IPS-18c (cell line): ENCODE results near the gene AMD1.

Experiments
- H3K4me3 ChIP-seq: 2 replicates; pipeline ENCODE4 v1.7.0; 2013; ENCODE audit warnings: low read depth, mild to moderate bottlenecking, low read length, moderate library complexity; ENCODE audit not compliant: insufficient read depth
- H3K9me3 ChIP-seq: one replicate; pipeline ENCODE4 v1.6.1; 2013; ENCODE audit warnings: mild to moderate bottlenecking, low read length, moderate library complexity; ENCODE audit not compliant: control insufficient read depth, insufficient read depth

AMD1 gene

GRCh38 chr6:110875548-110876169, 1.1 kb downstream of the AMD1 start:
- H3K9me3 ChIP-seq, result no peaks in the 10 kb centered on the region
- H3K4me3 ChIP-seq, result peak overlapping the region; percentile 77

GRCh38 chr6:110876170-110876773, 1.7 kb downstream of the AMD1 start:
- peak overlapping the region; percentile 77 for H3K4me3 ChIP-seq

GRCh38 chr6:110876806-110877564, 2.4 kb downstream of the AMD1 start:
- Histone ChIP-seq H3K4me3 (peak overlapping the region; percentile 77), H3K9me3 (no peaks in the 10 kb centered on the region)

More at GRCh38 chr6:110876170-110876773, 1.7 kb downstream of the AMD1 start:
- H3K9me3 ChIP-seq, result no peaks in the 10 kb centered on the region

- Histone ChIP-seq H3K4me3 (peak overlapping the region; percentile 77), H3K9me3 (no peaks in the 10 kb centered on the region)
These were observed 3.0 kb downstream of the AMD1 start for GRCh38 chr6:110877569-110877968.

- peak overlapping the region; percentile 29; the same call in 1 of the 2 replicates for H3K4me3 ChIP-seq
- no peaks in the 10 kb centered on the region for H3K9me3 ChIP-seq
These were observed 4.4 kb downstream of the AMD1 start for GRCh38 chr6:110878751-110879522.

GRCh38 chr6:110880651-110881050, 6.1 kb downstream of the AMD1 start:
- no peaks in the 10 kb centered on the region for H3K9me3 ChIP-seq
- H3K4me3 ChIP-seq, result no peak overlapping the region

- Histone ChIP-seq H3K4me3 (no peak overlapping the region), H3K9me3 (no peaks in the 10 kb centered on the region)
These were observed 7.1 kb downstream of the AMD1 start for GRCh38 chr6:110881546-110882273.

GRCh38 chr6:110882274-110882619, 7.7 kb downstream of the AMD1 start:
- Histone ChIP-seq H3K4me3 (no peak overlapping the region), H3K9me3 (no peaks in the 10 kb centered on the region)

- Histone ChIP-seq H3K4me3 (no peak overlapping the region), H3K9me3 (no peaks in the 10 kb centered on the region)
These were observed 8.4 kb downstream of the AMD1 start for GRCh38 chr6:110882824-110883554.

GRCh38 chr6:110884321-110884720, 9.7 kb downstream of the AMD1 start:
- Histone ChIP-seq H3K4me3 (no peak overlapping the region), H3K9me3 (no peaks in the 10 kb centered on the region)

GRCh38 chr6:110885526-110885925, 10.9 kb downstream of the AMD1 start:
- H3K9me3 ChIP-seq, result no peaks in the 10 kb centered on the region
- H3K4me3 ChIP-seq, result no peak overlapping the region

- H3K4me3 ChIP-seq, result no peak overlapping the region
- no peaks in the 10 kb centered on the region for H3K9me3 ChIP-seq
These were observed 12.1 kb downstream of the AMD1 start for GRCh38 chr6:110886555-110887167.

GRCh38 chr6:110890288-110890687, 15.7 kb downstream of the AMD1 start:
- Histone ChIP-seq H3K4me3 (no peak overlapping the region), H3K9me3 (no peaks in the 10 kb centered on the region)

GRCh38 chr6:110895907-110896608, 21.5 kb downstream of the AMD1 start:
- H3K9me3 ChIP-seq, result no peaks in the 10 kb centered on the region
- no peak overlapping the region for H3K4me3 ChIP-seq

- Histone ChIP-seq H3K9me3 (no peaks in the 10 kb centered on the region), H3K4me3 (no peak overlapping the region)
These were observed 22.8 kb downstream of the AMD1 start for GRCh38 chr6:110897433-110897832.

GRCh38 chr6:110898111-110898510, 23.5 kb downstream of the AMD1 start:
- no peaks in the 10 kb centered on the region for H3K9me3 ChIP-seq
- no peak overlapping the region for H3K4me3 ChIP-seq
